WTC11 (cell line): ENCODE measurements around the gene ADIPOR2. TPM values are rescaled to one million over a fixed set of nuclear protein-coding genes. Genes with fewer than 3 reads are reported as not detected.

Source experiments
- ATAC-seq: fragments of 200-7000 bp; cut with Tn5 transposase; 2 replicates; pipeline ENCODE4 v1.10.0; 2021; ENCODE audit warnings: mild to moderate bottlenecking, moderate library complexity
- CTCF ChIA-PET: fragments of 300-600 bp; sonication (Branson Sonifier 250); formaldehyde crosslinking; loops from one replicate; lab custom pipeline; 2021; ENCODE audit warnings: antibody characterized with exemption; lab: Charles Lee
- POLR2A ChIA-PET: fragments of 350-600 bp; sonication (Branson Sonifier 250); formaldehyde crosslinking; loops from one replicate; lab custom pipeline; 2021; ENCODE audit warnings: antibody characterized with exemption; lab: Charles Lee
- DNase-seq: peaks from one replicate; pipeline ENCODE4 v3.0.0; 2021; ENCODE audit warnings: low spot score
- H3K27ac Mint-ChIP-seq: 2 replicates; pipeline ENCODE4 v1.8.0; 2021; ENCODE audit warnings: mixed read lengths
- H3K27me3 Mint-ChIP-seq: 2 replicates; pipeline ENCODE4 v1.8.0; 2021; ENCODE audit warnings: low read depth, mild to moderate bottlenecking, moderate library complexity, mixed read lengths
- H3K36me3 Mint-ChIP-seq: 2 replicates; pipeline ENCODE4 v1.8.0; 2021; ENCODE audit warnings: mixed read lengths
- H3K4me1 Mint-ChIP-seq: 2 replicates; pipeline ENCODE4 v1.8.0; 2022; ENCODE audit warnings: mixed read lengths
- H3K4me3 Mint-ChIP-seq: 2 replicates; pipeline ENCODE4 v1.8.0; 2021; ENCODE audit warnings: mild to moderate bottlenecking, moderate library complexity, mixed read lengths
- H3K9me3 Mint-ChIP-seq: 2 replicates; pipeline ENCODE4 v1.8.0; 2021; ENCODE audit warnings: mixed read lengths
- ATF1 ChIP-seq: sonication (generic); formaldehyde crosslinking; IDR thresholded peaks from 2 replicates; pipeline ENCODE4 v1.8.1; 2023; ENCODE audit warnings: mild to moderate bottlenecking, moderate library complexity, missing genetic modification reagents
- ELF4 ChIP-seq: sonication (generic); formaldehyde crosslinking; IDR thresholded peaks from 2 replicates; pipeline ENCODE4 v1.8.1; 2022; ENCODE audit warnings: low read depth, mild to moderate bottlenecking, moderate library complexity, missing genetic modification reagents
- GTF2I ChIP-seq: fragments of 250-450 bp; sonication (Bioruptor Pico); conservative IDR thresholded peaks from 2 replicates; pipeline ENCODE4 v1.4.0; 2021; ENCODE audit warnings: mild to moderate bottlenecking
- NFE2L1 ChIP-seq: sonication (generic); formaldehyde crosslinking; IDR thresholded peaks from 2 replicates; pipeline ENCODE4 v1.8.1; 2023; ENCODE audit warnings: missing genetic modification reagents
- PRRX2 ChIP-seq: fragments of 250-450 bp; sonication (Bioruptor Pico); IDR thresholded peaks from 2 replicates; pipeline ENCODE4 v1.8.0; 2021; ENCODE audit warnings: mild to moderate bottlenecking
- SOX15 ChIP-seq: fragments of 250-450 bp; sonication (Bioruptor Pico); IDR thresholded peaks from 2 replicates; pipeline ENCODE4 v1.9.0; 2021; ENCODE audit warnings: mild to moderate bottlenecking
- SP1 ChIP-seq: sonication (generic); formaldehyde crosslinking; conservative IDR thresholded peaks from 2 replicates; pipeline ENCODE4 v1.8.1; 2022; ENCODE audit warnings: missing genetic modification reagents
- TCF7 ChIP-seq: sonication (generic); formaldehyde crosslinking; IDR thresholded peaks from 2 replicates; pipeline ENCODE4 v1.8.0; 2022; ENCODE audit warnings: mild to moderate bottlenecking, low read depth, missing genetic modification reagents, moderate library complexity
- ZNF138 ChIP-seq: sonication (generic); formaldehyde crosslinking; conservative IDR thresholded peaks from 2 replicates; pipeline ENCODE4 v1.8.1; 2022; ENCODE audit warnings: mild to moderate bottlenecking, moderate library complexity, missing genetic modification reagents
- ZSCAN18 ChIP-seq: fragments of 250-450 bp; sonication (Bioruptor Pico); IDR thresholded peaks from 2 replicates; pipeline ENCODE4 v2.1.2; 2022; ENCODE audit warnings: mild to moderate bottlenecking, moderate library complexity
- total RNA-seq: library from RNA; stranded (reverse); gene quantifications from 3 replicates; pipeline ENCODE4 v1.2.3, GENCODE V29; 2021
- TF ChIP-seq, protein P1 (sequence below): fragments of 250-450 bp; sonication (Bioruptor Pico); IDR thresholded peaks from 2 replicates; pipeline ENCODE4 v1.9.0; 2021; ENCODE audit warnings: moderate library complexity, mild to moderate bottlenecking, inconsistent platforms, borderline replicate concordance
- TF ChIP-seq, protein P2 (sequence below): sonication (generic); formaldehyde crosslinking; IDR thresholded peaks from 2 replicates; pipeline ENCODE4 v1.8.0; 2022; ENCODE audit warnings: mild to moderate bottlenecking, missing genetic modification reagents
- TF ChIP-seq, protein P3 (sequence below): sonication (generic); formaldehyde crosslinking; IDR thresholded peaks from 2 replicates; pipeline ENCODE4 v1.8.0; 2023; ENCODE audit warnings: mild to moderate bottlenecking, missing genetic modification reagents
- TF ChIP-seq, protein P4 (sequence below): sonication (generic); formaldehyde crosslinking; IDR thresholded peaks from 2 replicates; pipeline ENCODE4 v1.8.1; 2022; ENCODE audit warnings: mild to moderate bottlenecking, moderate library complexity, missing genetic modification reagents
- TF ChIP-seq, protein P5 (sequence below): sonication (generic); formaldehyde crosslinking; conservative IDR thresholded peaks from 2 replicates; pipeline ENCODE4 v1.8.1; 2022; ENCODE audit warnings: mild to moderate bottlenecking, missing genetic modification reagents

ADIPOR2 gene
- total RNA-seq, 1 experiment from 2014 or later, result 38.4 TPM

DNA sequence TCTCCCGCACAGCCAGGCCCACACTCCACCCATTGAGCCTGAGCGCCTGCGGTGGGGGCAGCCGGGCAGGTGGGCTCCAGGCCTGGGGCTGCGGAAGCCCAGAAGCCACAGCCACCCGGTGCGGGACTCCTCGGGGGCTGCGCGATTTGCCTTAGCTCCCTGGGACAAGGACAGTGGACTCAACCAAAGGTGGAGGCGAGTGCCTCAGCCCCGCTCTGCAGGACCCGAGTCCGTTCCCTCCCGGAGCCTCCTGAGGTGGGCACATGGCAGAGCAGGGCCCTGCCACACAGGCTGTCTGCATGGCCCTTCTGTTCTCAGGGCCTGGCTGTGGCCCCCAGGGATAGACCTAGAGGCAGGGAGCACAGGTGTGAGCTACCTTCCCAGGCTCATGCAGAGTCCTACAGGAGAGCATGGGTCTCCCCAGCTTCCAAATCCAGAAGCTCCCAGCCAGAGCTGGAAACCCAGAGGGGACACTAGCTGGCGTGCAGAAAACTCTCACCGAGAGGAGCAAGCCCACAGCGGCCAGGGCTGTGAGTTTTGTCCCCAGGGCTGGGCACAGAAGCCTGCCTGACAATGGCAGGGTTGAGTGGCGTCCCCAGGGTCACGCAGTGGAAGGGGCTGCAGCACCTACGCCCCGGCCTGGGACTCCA lies 107.2 kb downstream of the ADIPOR2 start (continued):
- TF ChIP-seq, protein P1, sequence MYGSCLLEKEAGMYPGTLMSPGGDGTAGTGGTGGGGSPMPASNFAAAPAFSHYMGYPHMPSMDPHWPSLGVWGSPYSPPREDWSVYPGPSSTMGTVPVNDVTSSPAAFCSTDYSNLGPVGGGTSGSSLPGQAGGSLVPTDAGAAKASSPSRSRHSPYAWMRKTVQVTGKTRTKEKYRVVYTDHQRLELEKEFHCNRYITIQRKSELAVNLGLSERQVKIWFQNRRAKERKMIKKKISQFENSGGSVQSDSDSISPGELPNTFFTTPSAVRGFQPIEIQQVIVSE (CRISPR knock-in tag), result no peak
- no peak for TF ChIP-seq ZNF138
- no peak for TF ChIP-seq GTF2I (CRISPR knock-in tag)
- TF ChIP-seq, protein P2, sequence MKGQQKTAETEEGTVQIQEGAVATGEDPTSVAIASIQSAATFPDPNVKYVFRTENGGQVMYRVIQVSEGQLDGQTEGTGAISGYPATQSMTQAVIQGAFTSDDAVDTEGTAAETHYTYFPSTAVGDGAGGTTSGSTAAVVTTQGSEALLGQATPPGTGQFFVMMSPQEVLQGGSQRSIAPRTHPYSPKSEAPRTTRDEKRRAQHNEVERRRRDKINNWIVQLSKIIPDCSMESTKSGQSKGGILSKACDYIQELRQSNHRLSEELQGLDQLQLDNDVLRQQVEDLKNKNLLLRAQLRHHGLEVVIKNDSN (CRISPR knock-in tag), result no peak
- TF ChIP-seq NFE2L1, result no peak
- no peak for TF ChIP-seq ZSCAN18 (CRISPR knock-in tag)
- TF ChIP-seq TCF7 (CRISPR knock-in tag), result no peak
- TF ChIP-seq, protein P3, sequence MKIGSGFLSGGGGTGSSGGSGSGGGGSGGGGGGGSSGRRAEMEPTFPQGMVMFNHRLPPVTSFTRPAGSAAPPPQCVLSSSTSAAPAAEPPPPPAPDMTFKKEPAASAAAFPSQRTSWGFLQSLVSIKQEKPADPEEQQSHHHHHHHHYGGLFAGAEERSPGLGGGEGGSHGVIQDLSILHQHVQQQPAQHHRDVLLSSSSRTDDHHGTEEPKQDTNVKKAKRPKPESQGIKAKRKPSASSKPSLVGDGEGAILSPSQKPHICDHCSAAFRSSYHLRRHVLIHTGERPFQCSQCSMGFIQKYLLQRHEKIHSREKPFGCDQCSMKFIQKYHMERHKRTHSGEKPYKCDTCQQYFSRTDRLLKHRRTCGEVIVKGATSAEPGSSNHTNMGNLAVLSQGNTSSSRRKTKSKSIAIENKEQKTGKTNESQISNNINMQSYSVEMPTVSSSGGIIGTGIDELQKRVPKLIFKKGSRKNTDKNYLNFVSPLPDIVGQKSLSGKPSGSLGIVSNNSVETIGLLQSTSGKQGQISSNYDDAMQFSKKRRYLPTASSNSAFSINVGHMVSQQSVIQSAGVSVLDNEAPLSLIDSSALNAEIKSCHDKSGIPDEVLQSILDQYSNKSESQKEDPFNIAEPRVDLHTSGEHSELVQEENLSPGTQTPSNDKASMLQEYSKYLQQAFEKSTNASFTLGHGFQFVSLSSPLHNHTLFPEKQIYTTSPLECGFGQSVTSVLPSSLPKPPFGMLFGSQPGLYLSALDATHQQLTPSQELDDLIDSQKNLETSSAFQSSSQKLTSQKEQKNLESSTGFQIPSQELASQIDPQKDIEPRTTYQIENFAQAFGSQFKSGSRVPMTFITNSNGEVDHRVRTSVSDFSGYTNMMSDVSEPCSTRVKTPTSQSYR (CRISPR knock-in tag), result no peak

GRCh38 chr12:1798641-1799020 lies 107.8 kb downstream of the ADIPOR2 start:
- no peak overlapping the region for H3K4me3 Mint-ChIP-seq
- H3K27me3 Mint-ChIP-seq, result no peaks in the 10 kb centered on the region; the same call in 1 of the 2 replicates
- ATAC-seq, result no peak
- no peak for DNase-seq
- no peak overlapping the region for H3K27ac Mint-ChIP-seq
- CTCF ChIA-PET, result interaction anchor here (1.2 to 3.4 kb wide), 5 partner anchors 33 to 236 kb away, joined by 3 to 36 read pairs (median 6); no protein-coding TSS in a partner anchor
- no peaks in the 10 kb centered on the region for H3K36me3 Mint-ChIP-seq
- POLR2A ChIA-PET, result no interaction called here
- H3K4me1 Mint-ChIP-seq, result peaks cover 15% of the 10 kb centered on the region
- TF ChIP-seq SP1, result no peak
- TF ChIP-seq, protein P3 (CRISPR knock-in tag), result no peak
- no peak for TF ChIP-seq SOX15
- no peak for TF ChIP-seq PRRX2 (CRISPR knock-in tag)
- TF ChIP-seq, protein P4, sequence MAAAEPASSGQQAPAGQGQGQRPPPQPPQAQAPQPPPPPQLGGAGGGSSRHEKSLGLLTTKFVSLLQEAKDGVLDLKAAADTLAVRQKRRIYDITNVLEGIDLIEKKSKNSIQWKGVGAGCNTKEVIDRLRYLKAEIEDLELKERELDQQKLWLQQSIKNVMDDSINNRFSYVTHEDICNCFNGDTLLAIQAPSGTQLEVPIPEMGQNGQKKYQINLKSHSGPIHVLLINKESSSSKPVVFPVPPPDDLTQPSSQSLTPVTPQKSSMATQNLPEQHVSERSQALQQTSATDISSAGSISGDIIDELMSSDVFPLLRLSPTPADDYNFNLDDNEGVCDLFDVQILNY (CRISPR knock-in tag), result no peak
- TF ChIP-seq ATF1 (CRISPR knock-in tag), result no peak
- TF ChIP-seq ELF4 (CRISPR knock-in tag), result no peak
- TF ChIP-seq, protein P5, sequence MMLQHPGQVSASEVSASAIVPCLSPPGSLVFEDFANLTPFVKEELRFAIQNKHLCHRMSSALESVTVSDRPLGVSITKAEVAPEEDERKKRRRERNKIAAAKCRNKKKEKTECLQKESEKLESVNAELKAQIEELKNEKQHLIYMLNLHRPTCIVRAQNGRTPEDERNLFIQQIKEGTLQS, result no peak
- TF ChIP-seq, all 79 proteins: peak for 0
- H3K9me3 Mint-ChIP-seq, result no peaks in the 10 kb centered on the region
